HT1080 (cell line): ENCODE measurements around the gene ANKRD62. TPM values are rescaled to one million over a fixed set of nuclear protein-coding genes. Genes with fewer than 3 reads are reported as not detected.

Source experiments
- DNase-seq: peaks from one replicate; pipeline ENCODE4 v3.0.0-alpha.2; 2015; ENCODE audit warnings: low read depth
- polyA plus RNA-seq, 2 experiments: library from polyadenylated mRNA; depleted of rRNA; stranded (reverse); fragments of >200 nt; gene quantifications; 2 replicates each; pipeline ENCODE4 v1.2.3, GENCODE V29; 2015
- total RNA-seq: library from RNA; depleted of rRNA; stranded (reverse); fragments of >200 nt; shearing (Covaris generic); gene quantifications from 2 replicates; pipeline ENCODE4 v1.2.3, GENCODE V29; 2014; rRNA removed

The ANKRD62 gene
- 0.03 and 0.10 TPM in 2 replicates for total RNA-seq
- not detected in 2 replicates for polyA plus RNA-seq (2015; cell fraction: cytosol; rRNA removed)
- not detected in 2 replicates for polyA plus RNA-seq (2015; cell fraction: nucleus; rRNA removed)

- DNase-seq, result no peak
Observed at GRCh38 chr18:12093520-12094257, at the start of gene ANKRD62. Gene ANKRD62 (plus strand): TSS chr18:12093843. CDS start chr18:12094018, 175 bp downstream.

- no peak for DNase-seq
Observed at GRCh38 chr18:12044591-12044990, 49.1 kb upstream of the ANKRD62 start.

GRCh38 chr18:12046046-12046750, 47.4 kb upstream of the ANKRD62 start:
- no peak for DNase-seq

GRCh38 chr18:12046751-12047335, 46.8 kb upstream of the ANKRD62 start:
- DNase-seq, result no peak

- DNase-seq, result peak; percentile 73
Observed at GRCh38 chr18:12048010-12048826, 45.4 kb upstream of the ANKRD62 start.

- peak; percentile 75 for DNase-seq
Observed at GRCh38 chr18:12048827-12049175, 44.8 kb upstream of the ANKRD62 start.

- DNase-seq, result no peak
Observed at GRCh38 chr18:12049978-12050811, 43.4 kb upstream of the ANKRD62 start.

GRCh38 chr18:12052866-12053265, 40.8 kb upstream of the ANKRD62 start:
- DNase-seq, result no peak

GRCh38 chr18:12053289-12053688, 40.4 kb upstream of the ANKRD62 start:
- no peak for DNase-seq

- DNase-seq, result peak; percentile 22
Observed at GRCh38 chr18:12056034-12056883, 37.4 kb upstream of the ANKRD62 start.

- DNase-seq, result no peak
Observed at GRCh38 chr18:12056884-12057402, 36.7 kb upstream of the ANKRD62 start.

- DNase-seq, result no peak
Observed at GRCh38 chr18:12057419-12058039, 36.1 kb upstream of the ANKRD62 start.

- no peak for DNase-seq
Observed at GRCh38 chr18:12059334-12060181, 34.1 kb upstream of the ANKRD62 start.

GRCh38 chr18:12060182-12060870, 33.3 kb upstream of the ANKRD62 start:
- peak; percentile 74 for DNase-seq

GRCh38 chr18:12061685-12062084, 32.0 kb upstream of the ANKRD62 start:
- DNase-seq, result no peak

- DNase-seq, result no peak
Observed at GRCh38 chr18:12062974-12063373, 30.7 kb upstream of the ANKRD62 start.

- DNase-seq, result no peak
Observed at GRCh38 chr18:12064086-12064763, 29.4 kb upstream of the ANKRD62 start.
